Measurements from ENCODE around the gene EVX1. TPM values are rescaled to one million over a fixed set of nuclear protein-coding genes. Genes with fewer than 3 reads are reported as not detected.

The EVX1 gene
- total and polyA plus RNA-seq, 2 experiments from 2014 or later: 0.95 to 1.1 TPM

DNA sequence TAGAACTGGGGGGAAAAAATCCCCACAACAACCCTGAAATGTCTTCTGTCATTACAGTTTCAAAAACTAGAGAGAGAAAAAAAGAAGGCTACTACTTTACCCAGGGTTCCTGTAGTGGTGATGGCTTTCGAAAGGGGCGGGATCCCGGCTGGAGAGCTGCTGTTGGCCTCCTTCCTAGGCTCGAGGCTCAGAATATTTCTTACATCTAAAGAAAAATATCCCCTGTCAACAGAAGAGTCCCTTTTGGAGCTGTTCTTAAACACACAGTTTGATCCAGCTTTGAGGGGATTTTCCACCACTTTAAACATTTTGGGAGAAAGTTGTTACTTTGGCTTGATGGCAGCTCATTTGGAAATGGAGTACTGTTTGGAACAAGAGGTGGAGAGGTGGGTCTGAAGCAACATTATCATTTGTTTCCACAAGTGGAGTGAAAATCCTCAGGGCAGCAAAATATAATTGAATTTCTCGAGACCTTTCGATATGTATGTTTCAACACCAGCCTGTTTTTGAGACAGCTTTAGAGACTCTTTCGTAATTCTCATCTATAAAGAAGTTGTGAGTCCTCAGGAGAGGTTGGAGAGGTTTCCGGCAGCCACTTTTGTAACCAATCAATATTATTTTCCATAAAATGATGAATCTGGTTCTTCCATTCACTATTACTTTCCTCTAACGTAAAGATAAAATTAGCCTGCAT, 47.8 kb upstream of the EVX1 start:
- TF ChIP-seq EZH2 (IDR thresholded peaks at IDR 0.05; ENCODE audit: borderline replicate concordance) (no peak), EZH2phosphoT487 (IDR thresholded peaks at IDR 0.05; ENCODE audit: low read depth, severe bottlenecking, unreplicated experiment) (no peak)
- TF ChIP-seq, protein P1, sequence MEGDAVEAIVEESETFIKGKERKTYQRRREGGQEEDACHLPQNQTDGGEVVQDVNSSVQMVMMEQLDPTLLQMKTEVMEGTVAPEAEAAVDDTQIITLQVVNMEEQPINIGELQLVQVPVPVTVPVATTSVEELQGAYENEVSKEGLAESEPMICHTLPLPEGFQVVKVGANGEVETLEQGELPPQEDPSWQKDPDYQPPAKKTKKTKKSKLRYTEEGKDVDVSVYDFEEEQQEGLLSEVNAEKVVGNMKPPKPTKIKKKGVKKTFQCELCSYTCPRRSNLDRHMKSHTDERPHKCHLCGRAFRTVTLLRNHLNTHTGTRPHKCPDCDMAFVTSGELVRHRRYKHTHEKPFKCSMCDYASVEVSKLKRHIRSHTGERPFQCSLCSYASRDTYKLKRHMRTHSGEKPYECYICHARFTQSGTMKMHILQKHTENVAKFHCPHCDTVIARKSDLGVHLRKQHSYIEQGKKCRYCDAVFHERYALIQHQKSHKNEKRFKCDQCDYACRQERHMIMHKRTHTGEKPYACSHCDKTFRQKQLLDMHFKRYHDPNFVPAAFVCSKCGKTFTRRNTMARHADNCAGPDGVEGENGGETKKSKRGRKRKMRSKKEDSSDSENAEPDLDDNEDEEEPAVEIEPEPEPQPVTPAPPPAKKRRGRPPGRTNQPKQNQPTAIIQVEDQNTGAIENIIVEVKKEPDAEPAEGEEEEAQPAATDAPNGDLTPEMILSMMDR (IDR thresholded peaks at IDR 0.05; ENCODE audit: poor library complexity): no peak
- H3K4me1 ChIP-seq (ENCODE audit: insufficient read depth): peaks cover 23% of the 10 kb centered on the region
- peaks cover 36% of the 10 kb centered on the region for H4K20me1 ChIP-seq (ENCODE audit: insufficient read depth, poor library complexity, severe bottlenecking)
- 40% methylated on average over 9 of the region's 9 CpGs for WGBS (ENCODE audit: low lambda C conversion rate, missing lambda C conversion rate)
- no peaks in the 10 kb centered on the region for H3K36me3 ChIP-seq (replicated peaks; ENCODE audit: insufficient read depth, low read depth)
- peaks cover 83% of the 10 kb centered on the region for H3K27me3 ChIP-seq
- no peaks in the 10 kb centered on the region for H3K9me2 ChIP-seq (replicated peaks; ENCODE audit: insufficient read depth)
- H3K27ac ChIP-seq: peak overlapping the region; percentile 97
- H3K4me3 ChIP-seq: peak overlapping the region; percentile 3
- H3K4me2 ChIP-seq: peak overlapping the region; percentile 96
- no peaks in the 10 kb centered on the region for H3K9me3 ChIP-seq (ENCODE audit: low read depth)
- H2AFZ ChIP-seq: no peak overlapping the region
- no peak for DNase-seq (ENCODE audit: low spot score)
- H3K79me2 ChIP-seq: peaks cover 94% of the 10 kb centered on the region

DNA sequence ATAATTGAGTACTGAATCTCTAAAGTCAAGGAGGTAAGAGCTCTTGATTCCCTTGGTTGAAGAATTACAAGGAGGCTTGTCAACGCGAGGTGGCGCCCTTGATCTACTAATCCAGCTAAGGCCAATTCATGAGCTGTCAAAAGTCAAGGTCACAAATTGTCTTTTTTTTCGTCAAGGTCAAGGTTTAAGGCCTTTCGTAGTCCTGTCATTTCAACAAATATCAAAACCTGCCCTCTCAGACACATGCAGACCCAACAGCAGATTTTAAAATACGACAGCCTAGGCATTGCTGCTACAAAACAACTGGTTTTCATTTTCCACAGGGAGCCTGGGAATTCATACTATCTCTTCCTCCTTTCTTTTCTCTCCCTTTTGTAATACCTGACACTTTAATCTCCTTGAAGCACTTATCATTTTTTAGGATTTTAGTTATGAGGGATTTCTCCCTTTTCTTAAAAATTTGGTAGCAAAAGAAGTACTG, 46.3 kb upstream of the EVX1 start:
- 2% methylated on average over 6 of the region's 6 CpGs for WGBS (ENCODE audit: low lambda C conversion rate, missing lambda C conversion rate)
- H3K27ac ChIP-seq: peak overlapping the region; percentile 9
- peaks cover 80% of the 10 kb centered on the region for H3K27me3 ChIP-seq
- no peak for TF ChIP-seq EZH2 (IDR thresholded peaks at IDR 0.05; ENCODE audit: borderline replicate concordance)
- TF ChIP-seq, protein P1 (IDR thresholded peaks at IDR 0.05; ENCODE audit: poor library complexity): peak; percentile 91
- H3K79me2 ChIP-seq: peaks cover 86% of the 10 kb centered on the region
- H4K20me1 ChIP-seq (ENCODE audit: insufficient read depth, poor library complexity, severe bottlenecking): peaks cover 36% of the 10 kb centered on the region
- H3K9me3 ChIP-seq (ENCODE audit: low read depth): no peaks in the 10 kb centered on the region
- no peaks in the 10 kb centered on the region for H3K36me3 ChIP-seq (replicated peaks; ENCODE audit: insufficient read depth, low read depth)
- H3K9me2 ChIP-seq (replicated peaks; ENCODE audit: insufficient read depth): no peaks in the 10 kb centered on the region
- DNase-seq (ENCODE audit: low spot score): peak; percentile 89
- peak overlapping the region; percentile 25 for H3K4me3 ChIP-seq
- peak overlapping the region; percentile 96 for H3K4me2 ChIP-seq
- H3K4me1 ChIP-seq (ENCODE audit: insufficient read depth): peaks cover 9% of the 10 kb centered on the region
- H2AFZ ChIP-seq: no peak overlapping the region

DNA sequence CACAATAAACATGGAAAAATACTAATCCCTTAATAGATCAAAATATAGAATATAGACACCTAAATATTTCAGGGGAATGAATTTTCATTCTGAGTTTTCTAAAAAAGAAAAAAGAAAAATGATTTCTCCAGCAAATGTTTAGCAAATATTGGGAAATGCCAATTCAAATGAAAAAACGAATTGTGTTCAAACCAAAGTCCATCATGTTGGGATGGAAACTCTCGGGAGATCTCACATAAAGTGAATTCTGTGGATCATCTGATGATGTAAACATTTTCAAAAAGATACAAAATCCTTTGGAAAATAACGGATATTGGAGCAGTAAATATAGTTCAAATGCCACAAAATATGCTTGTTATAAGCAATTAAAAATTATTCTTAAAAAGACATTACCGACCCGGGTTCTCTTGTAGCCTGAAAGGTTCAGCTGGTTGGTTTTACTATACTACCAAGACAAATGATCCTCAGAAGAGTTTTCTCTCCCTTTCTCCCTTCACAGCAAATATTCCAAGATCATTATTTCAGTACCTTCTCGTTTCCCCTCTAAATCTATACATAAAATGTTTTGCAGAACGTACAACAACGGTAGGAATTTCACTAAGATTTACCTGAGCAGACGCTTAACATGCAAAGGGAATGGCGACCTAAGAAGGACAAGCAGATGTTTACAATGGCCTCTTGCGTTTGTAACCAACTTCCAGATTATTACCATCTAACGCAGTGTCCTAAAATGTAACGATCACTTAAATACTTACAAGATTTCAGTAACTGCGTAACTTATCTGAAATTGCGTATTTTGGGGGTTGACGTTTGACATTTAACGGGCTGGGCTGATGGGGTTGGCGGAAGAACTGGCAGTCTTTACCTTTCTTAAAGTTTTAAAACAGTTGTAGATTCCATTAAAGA, 45.2 kb upstream of the EVX1 start:
- peak overlapping the region; percentile 25 for H3K4me3 ChIP-seq
- peaks cover 85% of the 10 kb centered on the region for H3K79me2 ChIP-seq
- H3K9me2 ChIP-seq (replicated peaks; ENCODE audit: insufficient read depth): no peaks in the 10 kb centered on the region
- peaks cover 80% of the 10 kb centered on the region for H3K27me3 ChIP-seq
- H3K4me1 ChIP-seq (ENCODE audit: insufficient read depth): peaks cover 5% of the 10 kb centered on the region
- no peaks in the 10 kb centered on the region for H3K36me3 ChIP-seq (replicated peaks; ENCODE audit: insufficient read depth, low read depth)
- no peaks in the 10 kb centered on the region for H3K9me3 ChIP-seq (ENCODE audit: low read depth)
- peak overlapping the region; percentile 6 for H3K27ac ChIP-seq
- no peak for DNase-seq (ENCODE audit: low spot score)
- H2AFZ ChIP-seq: no peak overlapping the region
- peak overlapping the region; percentile 96 for H3K4me2 ChIP-seq
- H4K20me1 ChIP-seq (ENCODE audit: insufficient read depth, poor library complexity, severe bottlenecking): peaks cover 36% of the 10 kb centered on the region
- 19% methylated on average over 18 of the region's 18 CpGs for WGBS (ENCODE audit: low lambda C conversion rate, missing lambda C conversion rate)
- TF ChIP-seq EZH2 (IDR thresholded peaks at IDR 0.05; ENCODE audit: borderline replicate concordance) (no peak), EZH2phosphoT487 (IDR thresholded peaks at IDR 0.05; ENCODE audit: low read depth, severe bottlenecking, unreplicated experiment) (peak; percentile 45)
- TF ChIP-seq, protein P1 (IDR thresholded peaks at IDR 0.05; ENCODE audit: poor library complexity): no peak
